IMR-90 (cell line): ENCODE results near the gene LMAN2. TPM values are rescaled to one million over a fixed set of nuclear protein-coding genes. Genes with fewer than 3 reads are reported as not detected.

Experiments
- ATAC-seq: fragments of 200-7000 bp; cut with Tn5 transposase; 2 replicates; pipeline ENCODE4 v1.9.1; 2020; ENCODE audit warnings: low read depth, mild to moderate bottlenecking, moderate library complexity
- BruUV-seq: library from RNA; stranded (reverse); fragments of 400-500 nt; replicated peaks from 2 replicates; lab custom pipeline; 2021; lab: Mats Ljungman, UMichigan
- CTCF ChIA-PET: fragments of 300-600 bp; formaldehyde crosslinking; extraction: SDS; loops from one replicate; lab custom pipeline; 2021; ENCODE audit warnings: antibody characterized with exemption; lab: Yijun Ruan, JAX
- POLR2A ChIA-PET: fragments of 300-600 bp; sonication (Branson Sonifier 250); formaldehyde crosslinking; loops from one replicate; lab custom pipeline; 2022; ENCODE audit warnings: antibody characterized with exemption; ENCODE audit not compliant: unreplicated experiment; lab: Charles Lee
- DNase-seq: peaks from one replicate; pipeline ENCODE4 v3.0.0; 2013
- H2AFZ ChIP-seq: replicated peaks from 2 replicates; pipeline ENCODE3; 2013; ENCODE audit warnings: low read length, mild to moderate bottlenecking; ENCODE audit not compliant: poor library complexity
- H2AK5ac ChIP-seq: 2 replicates; pipeline ENCODE4 v1.6.1; 2013; ENCODE audit warnings: low read depth, low read length, inconsistent platforms
- H2AK9ac ChIP-seq: replicated peaks from 2 replicates; pipeline ENCODE3; 2013; ENCODE audit warnings: mild to moderate bottlenecking, low read depth, low read length, moderate library complexity; ENCODE audit not compliant: poor library complexity
- H2BK120ac ChIP-seq: 2 replicates; pipeline ENCODE4 v1.6.1; 2013; ENCODE audit warnings: low read depth, low read length, inconsistent platforms
- H2BK15ac ChIP-seq: 3 replicates; pipeline ENCODE4 v1.6.1; 2013; ENCODE audit warnings: low read depth, low read length, inconsistent platforms
- H2BK20ac ChIP-seq: 2 replicates; pipeline ENCODE4 v1.6.1; 2013; ENCODE audit warnings: low read depth, mild to moderate bottlenecking, inconsistent platforms, low read length, moderate library complexity
- H2BK5ac ChIP-seq: 2 replicates; pipeline ENCODE4 v1.6.1; 2013; ENCODE audit warnings: mild to moderate bottlenecking, low read depth, low read length, inconsistent platforms; ENCODE audit not compliant: poor library complexity, severe bottlenecking
- H3K14ac ChIP-seq: replicated peaks from 2 replicates; pipeline ENCODE4 v1.6.1; 2013; ENCODE audit warnings: low read depth, low read length, inconsistent platforms
- H3K18ac ChIP-seq: 2 replicates; pipeline ENCODE4 v1.6.1; 2013; ENCODE audit warnings: low read depth, low read length, control low read depth
- H3K23ac ChIP-seq: 2 replicates; pipeline ENCODE4 v1.6.1; 2013; ENCODE audit warnings: low read depth, low read length, inconsistent platforms
- H3K27ac ChIP-seq: 2 replicates; pipeline ENCODE4 v1.5.1; 2013; ENCODE audit warnings: mild to moderate bottlenecking, control low read depth, low read length; ENCODE audit not compliant: insufficient read depth
- H3K27me3 ChIP-seq: 2 replicates; pipeline ENCODE4 v1.6.1; 2013; ENCODE audit warnings: low read length; ENCODE audit not compliant: control insufficient read depth, insufficient read depth
- H3K36me3 ChIP-seq: 2 replicates; pipeline ENCODE4 v1.6.1; 2013; ENCODE audit warnings: low read length, mixed read lengths; ENCODE audit not compliant: control insufficient read depth, insufficient read depth
- H3K4ac ChIP-seq: 2 replicates; pipeline ENCODE4 v1.6.1; 2013; ENCODE audit warnings: low read depth, low read length, inconsistent platforms
- H3K4me1 ChIP-seq: 2 replicates; pipeline ENCODE4 v1.6.1; 2013; ENCODE audit warnings: low read length, mixed read lengths; ENCODE audit not compliant: control insufficient read depth, insufficient read depth
- H3K4me2 ChIP-seq: 2 replicates; pipeline ENCODE4 v1.6.1; 2013; ENCODE audit warnings: low read depth, mild to moderate bottlenecking, control low read depth, low read length, moderate library complexity
- H3K4me3 ChIP-seq: 2 replicates; pipeline ENCODE4 v1.5.1; 2013; ENCODE audit warnings: low read depth, mild to moderate bottlenecking, control low read depth, low read length, moderate library complexity; ENCODE audit not compliant: insufficient read depth
- H3K56ac ChIP-seq: 2 replicates; pipeline ENCODE4 v1.6.1; 2013; ENCODE audit warnings: low read length, inconsistent platforms; ENCODE audit not compliant: insufficient read depth; ENCODE audit errors: extremely low read depth
- H3K79me1 ChIP-seq, 2 experiments: 2 replicates each; pipeline ENCODE4 v1.6.1; 2013; ENCODE audit warnings: low read length in 2 of 2, inconsistent platforms in 1 of 2, low read depth in 1 of 2
- H3K9ac ChIP-seq: 2 replicates; pipeline ENCODE4 v1.6.1; 2013; ENCODE audit warnings: low read depth, low read length, control low read depth
- H3K9me1 ChIP-seq: 2 replicates; pipeline ENCODE4 v1.6.1; 2013; ENCODE audit warnings: low read length, inconsistent platforms; ENCODE audit not compliant: insufficient read depth
- H3K9me3 ChIP-seq: 2 replicates; pipeline ENCODE4 v1.6.1; 2013; ENCODE audit warnings: low read length; ENCODE audit not compliant: control insufficient read depth, insufficient read depth
- H4K20me1 ChIP-seq: 2 replicates; pipeline ENCODE4 v1.6.1; 2013; ENCODE audit warnings: low read length, inconsistent platforms; ENCODE audit not compliant: insufficient read depth
- H4K5ac ChIP-seq: 2 replicates; pipeline ENCODE4 v1.6.1; 2013; ENCODE audit warnings: mild to moderate bottlenecking, low read depth, low read length, control low read depth
- H4K8ac ChIP-seq, 2 experiments: 2 replicates each; pipeline ENCODE4 v1.6.1; 2013; ENCODE audit warnings: low read depth in 2 of 2, low read length in 2 of 2, control low read depth in 1 of 2, inconsistent platforms in 1 of 2
- H4K91ac ChIP-seq: 2 replicates; pipeline ENCODE4 v1.6.1; 2013; ENCODE audit warnings: low read depth, low read length, inconsistent platforms; ENCODE audit not compliant: insufficient read depth
- BHLHE40 ChIP-seq: fragments of 150-350 bp; IDR thresholded peaks from 2 replicates; pipeline ENCODE4 v1.6.1; 2016; ENCODE audit warnings: mild to moderate bottlenecking, low read depth, low read length
- CEBPB ChIP-seq: IDR thresholded peaks from 2 replicates; pipeline ENCODE4 v1.6.1; 2012; ENCODE audit warnings: low read depth, low read length, improper control_type of control experiment
- CHD1 ChIP-seq: IDR thresholded peaks from 2 replicates; pipeline ENCODE4 v1.6.1; 2012; ENCODE audit warnings: low read depth, low read length, improper control_type of control experiment
- CTCF ChIP-seq: conservative IDR thresholded peaks from 2 replicates; pipeline ENCODE4 v1.5.1; 2012; ENCODE audit warnings: mild to moderate bottlenecking, low read depth, low read length, improper control_type of control experiment
- ELK1 ChIP-seq: fragments of 150-350 bp; IDR thresholded peaks from 2 replicates; pipeline ENCODE4 v1.6.1; 2016; ENCODE audit warnings: low read depth, mild to moderate bottlenecking, low read length, moderate library complexity, borderline replicate concordance
- FOS ChIP-seq: fragments of 150-350 bp; IDR thresholded peaks from 2 replicates; pipeline ENCODE4 v1.6.1; 2016; ENCODE audit warnings: low read depth, low read length
- MAFK ChIP-seq: IDR thresholded peaks from 2 replicates; pipeline ENCODE4 v1.6.1; 2012; ENCODE audit warnings: low read depth, low read length, improper control_type of control experiment
- MAZ ChIP-seq: IDR thresholded peaks from 2 replicates; pipeline ENCODE4 v1.6.1; 2012; ENCODE audit warnings: low read depth, mild to moderate bottlenecking, low read length, improper control_type of control experiment, moderate library complexity, borderline replicate concordance
- MXI1 ChIP-seq: IDR thresholded peaks from 2 replicates; pipeline ENCODE4 v1.6.1; 2012; ENCODE audit warnings: low read depth, mild to moderate bottlenecking, low read length, moderate library complexity, borderline replicate concordance
- NFE2L2 ChIP-seq: fragments of 150-350 bp; IDR thresholded peaks from 2 replicates; pipeline ENCODE4 v1.6.1; 2016; ENCODE audit warnings: low read depth, mild to moderate bottlenecking, low read length
- POLR2A ChIP-seq: IDR thresholded peaks from 2 replicates; pipeline ENCODE4 v1.6.1; 2012; ENCODE audit warnings: mild to moderate bottlenecking, low read depth, low read length
- RAD21 ChIP-seq: IDR thresholded peaks from 2 replicates; pipeline ENCODE4 v1.6.1; 2012; ENCODE audit warnings: low read length, improper control_type of control experiment
- RCOR1 ChIP-seq: IDR thresholded peaks from 2 replicates; pipeline ENCODE4 v1.6.1; 2012; ENCODE audit warnings: mild to moderate bottlenecking, low read length, improper control_type of control experiment; ENCODE audit not compliant: insufficient replicate concordance
- RFX5 ChIP-seq: IDR thresholded peaks from 2 replicates; pipeline ENCODE4 v1.8.0; 2012; ENCODE audit warnings: low read depth, mild to moderate bottlenecking, low read length, moderate library complexity
- SMC3 ChIP-seq: fragments of 150-350 bp; IDR thresholded peaks from 2 replicates; pipeline ENCODE4 v1.6.1; 2016; ENCODE audit warnings: low read depth, mild to moderate bottlenecking, antibody characterized with exemption, low read length, moderate library complexity
- WGBS, 2 experiments: methylation state at CpG; one replicate each; pipeline versions ENCODE4 v1.1.5 to v1.1.7; 2013; ENCODE audit warnings: missing lambda C conversion rate in 2 of 2; ENCODE audit not compliant: insufficient read length in 1 of 2; ENCODE audit errors: extremely low coverage in 2 of 2; 5-methylcytosine and 5-hydroxymethylcytosine counted together
- dilution Hi-C: fragments of 300-500 bp; cut with HindIII; formaldehyde crosslinking; loops from one replicate; pipeline ENCODE4 v1.14.3; 2018; ENCODE audit warnings: low sequenced_read_pairs; ENCODE audit not compliant: unreplicated experiment
- in situ Hi-C: fragments of 300-500 bp; cut with MboI; formaldehyde crosslinking; loops from 3 replicates; pipeline ENCODE4 v1.14.3; 2019; ENCODE audit warnings: low sequenced_read_pairs, inconsistent platforms, mixed read lengths
- intact Hi-C: fragments of 100-400 bp; cut with micrococcal nuclease; formaldehyde crosslinking; loops from 2 replicates; pipeline ENCODE4 v1.10.0; 2022
- polyA plus RNA-seq, 3 experiments: library from polyadenylated mRNA; depleted of rRNA; stranded (reverse); fragments of >200 nt; gene quantifications; 2 replicates each; pipeline ENCODE4 v1.2.3, GENCODE V29; 2012; ENCODE audit warnings: low replicate concordance in 1 of 3
- total RNA-seq: library from RNA; depleted of rRNA; stranded (reverse); fragments of >200 nt; gene quantifications from 2 replicates; pipeline ENCODE4 v1.2.3, GENCODE V29; 2012
- TF ChIP-seq, protein P1 (sequence below): fragments of 150-350 bp; IDR thresholded peaks from 2 replicates; pipeline ENCODE4 v1.6.1; 2017; ENCODE audit warnings: mild to moderate bottlenecking, antibody characterized with exemption, low read length, low read depth

Gene LMAN2
- total and polyA plus RNA-seq, 2 of the 4 experiments (the other 2 are of a cell fraction), result 253 to 303 TPM

- Histone ChIP-seq H3K23ac (no peak overlapping the region), H2AK9ac (no peak overlapping the region), H2AFZ (peak overlapping the region; percentile 33), H3K9ac (no peak overlapping the region), H3K9me3 (no peaks in the 10 kb centered on the region), H2AK5ac (no peak overlapping the region), H3K27ac (no peak overlapping the region), H3K4me3 (no peak overlapping the region), H3K4me1 (peaks cover 5% of the 10 kb centered on the region; the same call in 1 of the 2 replicates), H3K4ac (no peak overlapping the region), H4K8ac (no peak overlapping the region), H3K9me1 (no peaks in the 10 kb centered on the region), H4K91ac (no peak overlapping the region), H2BK15ac (no peak overlapping the region), H2BK20ac (no peak overlapping the region), H3K56ac (no peak overlapping the region), H2BK120ac (no peak overlapping the region), H4K5ac (no peak overlapping the region), H3K27me3 (peaks cover 20% of the 10 kb centered on the region), H2BK5ac (no peak overlapping the region), H3K36me3 (no peaks in the 10 kb centered on the region), H4K20me1 (no peaks in the 10 kb centered on the region), H3K79me1 (no peaks in the 10 kb centered on the region), H3K14ac (no peak overlapping the region), H3K4me2 (no peak overlapping the region), H3K18ac (no peak overlapping the region)
- BruUV-seq, result no TSS peak
- TF ChIP-seq CHD1 (no peak), SMC3 (no peak), RFX5 (no peak), CTCF (no peak), RCOR1 (no peak), CEBPB (no peak), RAD21 (no peak), ELK1 (no peak), MAFK (no peak), POLR2A (no peak), FOS (no peak), NFE2L2 (no peak), MXI1 (no peak), MAZ (no peak), BHLHE40 (no peak)
- TF ChIP-seq, protein P1, sequence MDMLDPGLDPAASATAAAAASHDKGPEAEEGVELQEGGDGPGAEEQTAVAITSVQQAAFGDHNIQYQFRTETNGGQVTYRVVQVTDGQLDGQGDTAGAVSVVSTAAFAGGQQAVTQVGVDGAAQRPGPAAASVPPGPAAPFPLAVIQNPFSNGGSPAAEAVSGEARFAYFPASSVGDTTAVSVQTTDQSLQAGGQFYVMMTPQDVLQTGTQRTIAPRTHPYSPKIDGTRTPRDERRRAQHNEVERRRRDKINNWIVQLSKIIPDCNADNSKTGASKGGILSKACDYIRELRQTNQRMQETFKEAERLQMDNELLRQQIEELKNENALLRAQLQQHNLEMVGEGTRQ, result no peak
- dilution Hi-C loops, result no loop called here
- ChIA-PET POLR2A (no interaction called here), CTCF (no interaction called here)
- in situ Hi-C loops, result no loop called here
- DNase-seq (no peak), ATAC-seq (no peak)
- intact Hi-C loops, result no loop called here
- 53% methylated on average over 3 of the region's 8 CpGs; no CpG with 5 or more reads in 1 of the 2 experiments for whole genome bisulfite sequencing, 2 experiments
Measured at GRCh38 chr5:177362292-177362609, 10.8 kb upstream of the LMAN2 start.
